ENCODE measurements around the gene SLC17A9. TPM values are rescaled to one million over a fixed set of nuclear protein-coding genes. Genes with fewer than 3 reads are reported as not detected.
"Not testable (repeated sequence)": the region's sequence is repeated elsewhere in the genome, so short reads cannot be mapped to it uniquely, and the experiment has no call there.

The SLC17A9 gene
- total and polyA plus RNA-seq, 2 experiments from 2014 or later = 1.8 to 3.2 TPM

DNA sequence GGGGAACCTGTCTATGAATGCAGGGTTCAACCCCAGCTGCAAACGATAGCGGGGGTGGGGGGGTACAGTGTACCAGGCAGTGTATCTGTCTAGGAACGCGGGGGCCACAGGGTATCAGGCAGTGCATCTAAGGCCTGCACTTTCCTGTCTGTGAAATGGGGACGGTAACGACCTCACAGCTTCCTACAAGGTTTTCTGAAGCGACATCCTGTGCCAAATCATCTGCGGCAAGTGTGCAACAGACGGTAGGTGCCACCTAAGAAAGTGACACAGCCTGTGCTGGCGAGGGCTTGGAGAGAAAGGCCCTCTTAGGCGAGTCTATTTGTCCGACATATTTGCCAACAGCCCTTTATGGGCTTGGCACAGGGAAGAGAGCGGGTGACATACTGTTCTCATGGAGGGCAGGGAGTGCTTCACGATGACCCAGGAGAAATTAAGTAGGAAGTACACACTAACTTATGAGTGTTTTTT, 30.0 kb upstream of the SLC17A9 start:
- Histone ChIP-seq H3K36me3 (no peaks in the 10 kb centered on the region), H3K4me1 (ENCODE audit: low read depth) (peaks cover 38% of the 10 kb centered on the region), H3K27ac (no peak overlapping the region), H3K27me3 (no peaks in the 10 kb centered on the region), H3K9me3 (ENCODE audit: low read depth) (no peaks in the 10 kb centered on the region), H3K4me3 (no peak overlapping the region)
- DNase-seq (ENCODE audit: low read depth in 1 of 2, low spot score in 1 of 2) = no peak
- TF ChIP-seq, protein P1, sequence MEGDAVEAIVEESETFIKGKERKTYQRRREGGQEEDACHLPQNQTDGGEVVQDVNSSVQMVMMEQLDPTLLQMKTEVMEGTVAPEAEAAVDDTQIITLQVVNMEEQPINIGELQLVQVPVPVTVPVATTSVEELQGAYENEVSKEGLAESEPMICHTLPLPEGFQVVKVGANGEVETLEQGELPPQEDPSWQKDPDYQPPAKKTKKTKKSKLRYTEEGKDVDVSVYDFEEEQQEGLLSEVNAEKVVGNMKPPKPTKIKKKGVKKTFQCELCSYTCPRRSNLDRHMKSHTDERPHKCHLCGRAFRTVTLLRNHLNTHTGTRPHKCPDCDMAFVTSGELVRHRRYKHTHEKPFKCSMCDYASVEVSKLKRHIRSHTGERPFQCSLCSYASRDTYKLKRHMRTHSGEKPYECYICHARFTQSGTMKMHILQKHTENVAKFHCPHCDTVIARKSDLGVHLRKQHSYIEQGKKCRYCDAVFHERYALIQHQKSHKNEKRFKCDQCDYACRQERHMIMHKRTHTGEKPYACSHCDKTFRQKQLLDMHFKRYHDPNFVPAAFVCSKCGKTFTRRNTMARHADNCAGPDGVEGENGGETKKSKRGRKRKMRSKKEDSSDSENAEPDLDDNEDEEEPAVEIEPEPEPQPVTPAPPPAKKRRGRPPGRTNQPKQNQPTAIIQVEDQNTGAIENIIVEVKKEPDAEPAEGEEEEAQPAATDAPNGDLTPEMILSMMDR (IDR thresholded peaks at IDR 0.05; ENCODE audit: low read depth, low read length) = no peak

GRCh38 chr20:62923059-62923668, 29.3 kb upstream of the SLC17A9 start:
- H3K27me3 ChIP-seq; H3K4me3 ChIP-seq; H3K36me3 ChIP-seq; H3K9me3 ChIP-seq (ENCODE audit: low read depth); H3K27ac ChIP-seq: not testable (repeated sequence)
- peak in 1 of 2 donors; percentile 87 for DNase-seq (ENCODE audit: low read depth in 1 of 2, low spot score in 1 of 2)
- H3K4me1 ChIP-seq (ENCODE audit: low read depth) = peaks cover 38% of the 10 kb centered on the region

DNA sequence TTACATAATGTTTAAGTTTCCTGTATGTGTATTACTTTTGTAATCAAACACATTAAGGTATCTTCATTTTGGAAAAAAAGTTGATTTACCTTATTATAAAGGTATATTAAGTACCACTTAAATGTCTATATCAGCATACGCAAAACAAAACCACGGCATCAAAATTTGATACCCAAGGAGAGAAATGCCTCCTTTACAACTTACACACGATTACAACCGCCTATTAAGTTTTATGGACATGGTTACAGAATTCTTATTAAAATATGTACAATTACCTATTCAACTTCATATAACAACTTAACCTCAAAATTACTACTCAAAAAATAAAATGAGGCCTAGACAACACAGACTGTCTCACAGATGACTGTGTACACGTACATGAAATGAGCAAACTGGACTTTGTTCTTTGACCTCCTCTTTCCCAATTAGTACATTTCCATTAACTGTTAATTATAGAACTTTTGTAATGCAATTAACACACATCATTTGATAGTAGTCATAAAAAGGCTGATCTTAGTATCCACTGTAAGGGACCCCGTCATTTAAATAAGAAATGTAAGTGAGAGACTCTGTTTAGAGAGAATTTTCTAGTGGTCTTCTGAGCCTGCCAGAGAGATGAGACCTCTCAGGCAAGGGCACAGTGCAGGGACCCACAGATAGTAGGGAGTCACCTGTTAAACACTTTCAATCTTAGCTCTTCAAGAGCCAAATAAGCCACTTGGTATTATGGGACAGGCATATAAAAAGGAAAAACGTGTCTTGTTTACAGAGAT, 28.7 kb upstream of the SLC17A9 start:
- H3K4me1 ChIP-seq (ENCODE audit: low read depth) = peaks cover 38% of the 10 kb centered on the region
- H3K36me3 ChIP-seq = no peaks in the 10 kb centered on the region
- H3K9me3 ChIP-seq (ENCODE audit: low read depth) = no peaks in the 10 kb centered on the region
- no peak for DNase-seq (ENCODE audit: low read depth in 1 of 2, low spot score in 1 of 2)
- no peak overlapping the region for H3K4me3 ChIP-seq
- no peaks in the 10 kb centered on the region for H3K27me3 ChIP-seq
- peak overlapping the region; percentile 98 for H3K27ac ChIP-seq
- TF ChIP-seq, protein P1 (IDR thresholded peaks at IDR 0.05; ENCODE audit: low read depth, low read length) = no peak

- H3K4me1 ChIP-seq (ENCODE audit: low read depth) = peaks cover 37% of the 10 kb centered on the region
Observed at GRCh38 chr20:62924442-62925075, 27.9 kb upstream of the SLC17A9 start.

DNA sequence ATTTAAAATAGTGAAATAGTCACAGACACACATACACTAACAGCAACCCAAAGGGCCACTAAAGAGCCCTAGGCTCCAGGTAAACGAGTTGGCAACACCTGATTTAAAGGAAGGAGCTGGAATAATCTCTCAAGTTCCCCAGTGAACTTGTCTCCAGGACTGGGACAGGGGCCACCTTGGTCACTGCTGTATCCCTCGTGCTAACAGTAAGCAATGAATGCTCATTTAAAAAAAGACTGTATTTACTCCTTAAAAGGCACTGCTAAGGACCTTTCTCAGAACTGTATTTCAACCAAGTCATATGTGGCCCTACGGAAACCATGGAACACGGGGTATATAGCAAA, 27.5 kb upstream of the SLC17A9 start:
- DNase-seq (ENCODE audit: low read depth in 1 of 2, low spot score in 1 of 2) = no peak
- Histone ChIP-seq H3K27ac (peak overlapping the region; percentile 98), H3K9me3 (ENCODE audit: low read depth) (no peaks in the 10 kb centered on the region), H3K27me3 (no peaks in the 10 kb centered on the region), H3K4me1 (ENCODE audit: low read depth) (peaks cover 32% of the 10 kb centered on the region), H3K4me3 (peak overlapping the region; percentile 97), H3K36me3 (no peaks in the 10 kb centered on the region)
- TF ChIP-seq, protein P1 (IDR thresholded peaks at IDR 0.05; ENCODE audit: low read depth, low read length) = no peak

More at GRCh38 chr20:62924442-62925075, 27.9 kb upstream of the SLC17A9 start:
- peak overlapping the region; percentile 98 for H3K27ac ChIP-seq
- no peaks in the 10 kb centered on the region for H3K9me3 ChIP-seq (ENCODE audit: low read depth)
- H3K4me3 ChIP-seq = peak overlapping the region; percentile 97
- DNase-seq (ENCODE audit: low read depth in 1 of 2, low spot score in 1 of 2) = peak in 1 of 2 donors; percentile 39
- H3K36me3 ChIP-seq = no peaks in the 10 kb centered on the region
- TF ChIP-seq, protein P1 (IDR thresholded peaks at IDR 0.05; ENCODE audit: low read depth, low read length) = no peak
- no peaks in the 10 kb centered on the region for H3K27me3 ChIP-seq
